Medulla oblongata (tissue), 1 donor: ENCODE results near the gene MRGPRF.
"Not testable (repeated sequence)": the region's sequence is repeated elsewhere in the genome, so short reads cannot be mapped to it uniquely, and the experiment has no call there.

Experiments used
- DNase-seq: peaks from one replicate; pipeline ENCODE4 v3.0.0-alpha.2; 2015; ENCODE audit errors: extremely low spot score

Gene MRGPRF

GRCh38 chr11:69002570-69003231 lies 10.3 kb downstream of the MRGPRF start:
- DNase-seq = no peak

DNA sequence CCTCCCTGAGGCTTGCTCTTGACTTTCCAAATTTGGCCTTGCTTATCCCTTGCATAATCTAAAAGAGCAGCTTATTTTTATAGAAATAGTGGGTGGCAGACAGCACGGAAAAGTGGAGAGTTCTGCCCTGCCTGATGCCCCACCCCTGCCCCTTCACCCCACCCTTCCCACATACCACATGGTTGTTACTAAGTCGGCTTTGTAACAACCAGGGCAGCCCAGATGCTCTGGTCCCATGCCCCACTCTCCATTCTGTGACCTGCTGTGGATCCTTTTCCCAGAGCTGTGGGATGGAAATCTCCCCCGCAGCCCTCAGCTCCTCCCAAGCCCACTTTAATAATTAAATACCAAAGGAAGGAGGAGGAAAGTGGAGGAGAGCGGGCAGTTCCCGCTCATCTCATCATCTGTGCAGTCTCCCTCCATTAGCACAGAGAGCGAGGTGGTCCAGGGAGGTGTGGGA lies 10.9 kb downstream of the MRGPRF start:
- no peak for DNase-seq

- DNase-seq = no peak
These were observed 11.6 kb downstream of the MRGPRF start for GRCh38 chr11:69001243-69002081.

- DNase-seq = peak; percentile 16
These were observed 12.2 kb downstream of the MRGPRF start for GRCh38 chr11:69000831-69001242.

DNA sequence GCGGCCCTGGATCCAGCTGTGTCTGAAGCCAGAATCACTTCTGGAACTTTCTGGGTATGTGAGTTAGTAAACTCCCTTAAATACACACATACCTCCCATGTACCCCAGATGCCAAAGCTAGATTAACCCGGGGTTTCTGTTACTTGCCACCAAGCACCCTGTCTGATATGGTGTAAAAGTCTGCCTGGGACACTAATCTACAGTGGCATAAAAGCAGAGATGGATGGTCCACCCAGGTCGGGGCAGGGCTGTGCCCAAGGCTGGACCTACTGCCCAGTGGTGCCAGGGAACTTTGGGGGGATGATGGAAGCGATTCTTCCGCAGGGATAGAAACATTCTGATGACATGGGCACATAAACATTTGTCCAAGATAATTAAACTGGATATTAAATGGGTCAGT lies 12.7 kb downstream of the MRGPRF start:
- no peak for DNase-seq

GRCh38 chr11:68999748-69000355 lies 13.2 kb downstream of the MRGPRF start:
- DNase-seq = not testable (repeated sequence)

DNA sequence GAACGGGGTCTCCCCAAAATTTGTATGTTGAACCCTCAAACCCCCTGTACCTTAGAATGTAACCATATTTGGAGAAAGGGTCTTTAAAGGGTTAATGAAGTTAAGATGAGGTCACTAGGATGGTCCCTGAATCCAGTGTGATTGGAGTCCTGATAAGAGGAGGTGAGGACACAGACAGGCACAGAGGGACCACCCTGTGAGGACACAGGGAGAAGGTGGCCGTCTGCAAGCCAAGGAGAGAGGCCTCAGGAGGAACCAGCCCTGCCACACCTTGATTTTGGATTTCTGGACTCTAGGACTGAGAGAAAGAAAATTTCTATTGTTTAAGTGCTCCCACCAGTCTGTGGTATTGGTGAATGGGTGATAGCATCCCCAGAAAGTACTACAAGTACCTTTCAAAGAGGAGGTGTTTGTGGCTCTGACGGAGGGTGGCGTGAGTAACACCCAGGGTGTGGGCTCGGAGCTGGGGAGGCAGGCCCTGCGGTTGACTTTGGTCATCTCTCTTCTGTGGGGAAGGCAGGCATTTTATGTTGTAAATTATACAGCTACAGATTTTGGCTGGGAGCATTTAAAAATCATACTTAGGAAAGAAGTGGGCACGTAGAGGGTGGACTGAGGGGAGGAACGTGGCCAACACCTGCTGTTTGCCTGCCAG lies 13.8 kb downstream of the MRGPRF start:
- no peak for DNase-seq

DNA sequence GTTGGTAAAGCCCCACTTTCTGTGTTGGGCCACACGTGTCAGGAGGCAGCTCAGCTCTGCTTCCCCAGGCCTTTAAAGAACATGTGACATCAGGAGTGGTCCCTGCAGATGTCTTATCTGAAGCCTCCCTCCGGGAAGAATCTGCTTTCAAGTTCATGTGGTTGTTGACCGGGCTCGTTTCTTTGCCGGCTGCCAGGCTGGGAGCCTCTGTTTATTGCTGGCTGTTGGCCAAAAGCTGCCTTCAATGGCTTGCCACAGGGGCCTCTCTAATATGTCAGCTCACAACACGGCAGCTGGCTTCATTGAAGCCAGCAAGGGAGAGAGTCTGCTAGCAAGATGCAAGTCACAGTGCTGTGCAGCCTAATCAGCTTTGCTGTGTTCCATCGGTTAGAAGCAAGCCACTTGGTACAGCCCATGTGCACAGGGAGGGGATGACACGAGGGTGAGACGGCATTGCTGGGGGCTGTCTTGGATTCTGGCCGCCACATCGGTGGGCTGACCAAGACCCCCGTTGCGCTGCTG lies 14.6 kb downstream of the MRGPRF start:
- peak; percentile 41 for DNase-seq

DNA sequence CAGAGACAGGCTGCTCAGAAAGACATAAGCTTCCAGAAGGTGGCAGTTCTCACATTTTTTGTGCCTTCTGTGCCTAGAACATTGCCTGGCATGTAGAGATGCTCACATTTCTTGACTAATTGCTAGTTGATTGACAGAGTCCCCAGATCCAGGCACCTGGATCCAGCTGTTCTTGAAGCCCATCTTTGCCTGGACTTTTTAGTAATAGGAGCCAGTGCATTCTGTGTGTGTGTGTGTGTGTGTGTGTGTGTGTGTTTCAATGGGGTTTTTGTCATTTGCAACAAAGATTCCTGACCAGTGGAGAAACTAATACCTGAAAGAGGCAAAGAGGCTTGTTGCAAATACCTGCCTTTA lies 15.1 kb downstream of the MRGPRF start:
- no peak for DNase-seq

DNA sequence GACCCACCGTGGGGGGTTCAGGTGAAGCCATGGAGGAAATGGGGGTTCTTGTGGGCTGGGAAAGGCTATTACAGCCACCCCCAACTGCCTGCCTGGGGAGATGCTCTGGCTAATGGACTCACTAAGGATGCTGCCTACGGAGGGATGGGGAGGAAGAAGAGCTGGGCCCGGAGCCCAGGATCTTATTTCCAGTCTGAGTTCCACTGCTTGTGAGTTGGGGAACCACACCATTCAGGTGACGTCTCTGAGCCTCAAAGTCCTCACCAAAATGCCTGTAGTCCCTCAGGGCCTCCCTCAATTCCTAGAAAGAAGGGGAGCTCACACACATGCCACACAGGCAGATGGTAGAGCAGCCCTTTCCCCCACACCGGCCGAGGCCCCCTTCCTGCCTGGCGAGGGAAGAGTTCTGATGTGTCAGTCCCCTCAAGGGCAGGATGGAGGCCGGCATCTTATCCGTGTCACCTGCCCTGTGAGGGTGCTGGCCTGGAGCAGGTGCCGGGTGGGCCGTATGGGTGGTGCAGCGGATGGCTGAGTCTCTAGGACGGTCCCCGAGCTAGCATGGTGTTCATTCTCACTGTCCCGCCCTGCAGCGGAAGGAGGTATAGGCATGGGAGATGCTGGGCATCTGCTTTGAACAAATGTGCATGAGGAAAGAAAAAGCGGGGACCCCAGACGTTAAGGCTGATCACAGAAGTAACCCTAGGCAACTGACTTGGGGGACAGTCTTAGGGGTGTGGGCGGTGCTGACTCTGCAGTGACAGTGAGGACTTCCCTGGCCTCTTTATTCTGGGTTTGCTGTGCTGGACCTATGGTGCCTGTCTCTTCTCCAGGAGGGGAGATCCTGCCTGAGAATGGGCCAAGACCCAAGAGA lies 15.7 kb downstream of the MRGPRF start:
- DNase-seq = no peak

- DNase-seq = no peak
These were observed 16.5 kb downstream of the MRGPRF start for GRCh38 chr11:68996376-68997123.

- no peak for DNase-seq
These were observed 18.2 kb downstream of the MRGPRF start for GRCh38 chr11:68994894-68995285.

GRCh38 chr11:68994161-68994893 lies 18.7 kb downstream of the MRGPRF start:
- DNase-seq = no peak

DNA sequence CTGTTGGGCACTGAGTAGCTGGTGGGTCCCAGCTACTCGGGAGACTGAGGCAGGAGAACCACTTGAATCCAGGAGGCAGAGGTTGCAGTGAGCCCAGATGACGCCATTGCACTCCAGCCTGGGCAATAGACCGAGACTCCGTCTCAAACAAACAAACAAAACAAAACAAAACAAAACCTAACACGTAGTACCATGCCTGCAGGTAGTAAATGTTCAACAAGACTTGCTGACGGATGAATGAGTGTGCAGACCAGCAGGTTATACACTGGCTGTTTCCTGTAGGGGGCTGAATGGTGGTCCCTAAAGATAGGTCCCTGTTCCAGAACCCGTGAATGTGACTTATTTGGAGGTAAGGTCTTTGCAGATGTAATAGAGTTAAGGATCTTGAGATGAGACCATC lies 19.5 kb downstream of the MRGPRF start:
- DNase-seq = no peak

- DNase-seq = no peak
These were observed 20.2 kb downstream of the MRGPRF start for GRCh38 chr11:68992743-68993255.

DNA sequence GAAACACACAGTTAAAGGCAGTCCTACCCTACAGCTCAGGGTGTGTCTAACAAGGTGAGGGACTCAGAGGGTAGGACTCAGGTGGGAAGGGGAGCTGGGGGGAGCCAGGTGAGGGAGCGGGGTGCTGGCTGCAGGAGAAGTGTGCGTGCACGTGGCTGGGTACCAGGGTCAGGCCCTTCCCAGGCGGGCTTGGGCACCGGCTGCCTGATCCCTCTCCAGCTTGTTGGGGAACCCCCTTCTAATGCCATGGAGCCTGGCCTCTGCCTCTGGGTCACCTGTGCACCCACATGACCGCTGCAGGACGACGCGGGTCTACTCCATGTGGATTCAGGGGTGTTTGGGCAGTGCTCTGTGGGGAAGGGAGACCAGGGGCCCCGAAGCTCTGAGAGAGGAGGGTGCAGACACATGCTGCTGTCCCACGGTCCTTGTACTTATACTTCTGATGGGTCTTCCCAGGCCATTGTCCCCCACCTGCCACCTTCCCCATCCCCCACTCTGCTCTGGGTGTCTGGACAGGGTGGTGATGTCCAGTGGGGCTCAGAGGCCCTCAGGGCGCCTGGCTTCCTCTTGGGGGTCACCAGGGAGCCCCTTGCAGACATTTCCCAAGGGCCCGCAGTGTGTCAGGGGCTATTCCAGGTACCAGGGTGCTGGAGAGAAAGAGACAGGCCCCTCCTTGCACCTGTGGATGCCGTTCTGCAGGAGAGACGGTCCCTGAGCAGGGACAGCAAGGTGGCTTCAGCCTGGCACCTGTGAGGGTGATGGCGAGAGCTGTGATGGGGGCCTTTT lies 21.9 kb downstream of the MRGPRF start:
- no peak for DNase-seq

DNA sequence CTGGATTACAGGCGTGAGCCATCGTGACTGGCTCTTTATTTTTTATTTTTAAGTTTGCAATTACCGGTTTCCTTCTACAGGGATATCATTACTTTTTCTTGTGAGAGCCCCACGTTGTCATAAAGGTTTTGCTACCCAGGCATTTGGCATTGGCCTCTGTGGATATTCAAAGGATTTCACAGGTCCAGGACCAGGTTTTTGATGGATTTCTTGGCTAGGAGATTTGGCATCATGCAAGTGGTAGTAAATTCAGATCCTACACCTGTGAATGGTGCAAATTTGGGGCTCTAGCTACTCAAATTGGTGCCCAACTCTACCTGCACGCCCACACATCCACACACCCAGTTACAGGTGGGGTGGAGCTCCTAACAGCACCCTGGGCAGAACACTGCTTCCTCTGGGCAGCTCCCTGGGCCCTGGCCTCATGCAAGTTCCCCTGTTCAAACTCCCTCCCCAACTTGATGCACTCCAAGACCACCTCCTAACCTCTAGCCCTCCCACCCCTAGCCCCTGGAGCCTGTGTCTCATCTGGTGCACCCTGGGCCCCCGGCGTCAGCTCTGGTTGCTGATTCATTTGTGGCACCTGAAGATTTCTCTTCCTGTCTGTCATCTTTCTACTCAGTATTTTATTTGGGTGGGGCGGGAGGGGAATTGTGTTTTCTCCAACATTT lies 23.0 kb downstream of the MRGPRF start:
- no peak for DNase-seq

GRCh38 chr11:68988491-68988890 lies 24.6 kb downstream of the MRGPRF start:
- no peak for DNase-seq
